Measurements from ENCODE around the gene TMED9.

TMED9 gene

GRCh38 chr5:177576169-177576568 is 15.8 kb upstream of the TMED9 start:
- Histone ChIP-seq H3K27ac (no peak overlapping the region), H3K4me3 (no peak overlapping the region)
- TF ChIP-seq CTCF (IDR thresholded peaks at IDR 0.05) = no peak
- DNase-seq (ENCODE audit: low spot score) = no peak

- TF ChIP-seq CTCF (IDR thresholded peaks at IDR 0.05) = no peak
- no peak for DNase-seq (ENCODE audit: low spot score)
- no peak overlapping the region for H3K4me3 ChIP-seq
Measured at GRCh38 chr5:177578316-177578715, 13.7 kb upstream of the TMED9 start.

GRCh38 chr5:177588413-177588909 is 3.5 kb upstream of the TMED9 start:
- Histone ChIP-seq H3K4me3 (no peak overlapping the region), H3K27ac (no peak overlapping the region)
- TF ChIP-seq CTCF (IDR thresholded peaks at IDR 0.05) = no peak
- DNase-seq (ENCODE audit: low spot score) = no peak

More at GRCh38 chr5:177578316-177578715, 13.7 kb upstream of the TMED9 start:
- H3K27ac ChIP-seq = no peak overlapping the region

- no peak for DNase-seq (ENCODE audit: low spot score)
- TF ChIP-seq CTCF (IDR thresholded peaks at IDR 0.05) = no peak
Measured at GRCh38 chr5:177590406-177590805, 1.6 kb upstream of the TMED9 start.

GRCh38 chr5:177591690-177592009 is 353 bp upstream of the TMED9 start:
- Histone ChIP-seq H3K4me3 (peak overlapping the region; percentile 80), H3K27ac (peak overlapping the region in 1 of 2 donors; percentile 82)
- TF ChIP-seq CTCF (IDR thresholded peaks at IDR 0.05) = no peak
- no peak for DNase-seq (ENCODE audit: low spot score)

More at GRCh38 chr5:177590406-177590805, 1.6 kb upstream of the TMED9 start:
- no peak overlapping the region for H3K4me3 ChIP-seq
- no peak overlapping the region for H3K27ac ChIP-seq

GRCh38 chr5:177592905-177593304 is 902 bp downstream of the TMED9 start:
- no peak for DNase-seq (ENCODE audit: low spot score)
- peak overlapping the region in 1 of 2 donors; percentile 73 for H3K27ac ChIP-seq
- peak overlapping the region; percentile 80 for H3K4me3 ChIP-seq
- no peak for TF ChIP-seq CTCF (IDR thresholded peaks at IDR 0.05)

- Histone ChIP-seq H3K4me3 (peak overlapping the region; percentile 80), H3K27ac (no peak overlapping the region)
- no peak for DNase-seq (ENCODE audit: low spot score)
- no peak for TF ChIP-seq CTCF (IDR thresholded peaks at IDR 0.05)
Measured at GRCh38 chr5:177593511-177593910, 1.5 kb downstream of the TMED9 start.

All from coronary artery (tissue), 2 donors.